ENCODE measurements around the gene MAPK1.

The MAPK1 gene

DNA sequence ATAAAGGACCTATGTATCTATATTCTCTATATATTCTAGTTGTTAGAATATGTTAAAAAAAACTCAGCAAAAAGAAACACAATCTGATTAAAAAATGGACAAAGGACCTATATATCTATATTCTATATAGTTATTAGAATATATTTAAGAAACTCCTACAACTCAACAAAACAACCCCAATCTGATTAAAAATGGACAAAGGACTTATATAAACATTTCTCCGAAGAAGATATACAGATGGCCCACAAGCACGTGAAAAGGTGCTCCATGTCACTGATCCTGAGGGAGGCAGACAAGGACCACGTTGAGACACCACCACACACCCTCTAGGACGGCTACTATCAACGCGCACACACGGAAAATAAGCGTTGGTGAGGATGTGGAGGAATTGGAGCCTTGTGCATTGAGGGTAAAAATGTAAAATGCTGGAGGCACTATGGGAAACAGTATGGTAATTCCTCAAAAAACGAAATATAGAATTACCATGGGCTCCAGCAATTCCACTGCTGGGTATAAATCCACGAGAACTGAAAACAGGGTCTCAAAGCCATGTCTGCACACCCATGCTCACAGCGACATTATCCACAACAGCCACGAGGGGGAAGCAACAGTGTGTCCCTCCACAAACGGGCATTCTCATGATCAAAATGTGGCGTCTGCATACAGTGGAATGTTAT lies 154.6 kb downstream of the MAPK1 start (continued):
- TF ChIP-seq, protein P1, sequence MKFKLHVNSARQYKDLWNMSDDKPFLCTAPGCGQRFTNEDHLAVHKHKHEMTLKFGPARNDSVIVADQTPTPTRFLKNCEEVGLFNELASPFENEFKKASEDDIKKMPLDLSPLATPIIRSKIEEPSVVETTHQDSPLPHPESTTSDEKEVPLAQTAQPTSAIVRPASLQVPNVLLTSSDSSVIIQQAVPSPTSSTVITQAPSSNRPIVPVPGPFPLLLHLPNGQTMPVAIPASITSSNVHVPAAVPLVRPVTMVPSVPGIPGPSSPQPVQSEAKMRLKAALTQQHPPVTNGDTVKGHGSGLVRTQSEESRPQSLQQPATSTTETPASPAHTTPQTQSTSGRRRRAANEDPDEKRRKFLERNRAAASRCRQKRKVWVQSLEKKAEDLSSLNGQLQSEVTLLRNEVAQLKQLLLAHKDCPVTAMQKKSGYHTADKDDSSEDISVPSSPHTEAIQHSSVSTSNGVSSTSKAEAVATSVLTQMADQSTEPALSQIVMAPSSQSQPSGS (tag by site-specific recombination; IDR thresholded peaks at IDR 0.05; ENCODE audit: low read depth): no peak
- TF ChIP-seq ZBTB48 (tag by site-specific recombination; IDR thresholded peaks at IDR 0.05) (no peak), WT1 (tag by site-specific recombination; IDR thresholded peaks at IDR 0.05) (no peak), ZNF555 (tag by site-specific recombination; conservative IDR thresholded peaks at IDR 0.05) (no peak), ZNF692 (tag by site-specific recombination; IDR thresholded peaks at IDR 0.05) (0 out of 2 replicates have a peak, but pooled peaks have one; percentile 12), ZNF2 (tag by site-specific recombination; IDR thresholded peaks at IDR 0.05) (peak; percentile 69; the same call in 1 of the 2 replicates), ZNF792 (tag by site-specific recombination; IDR thresholded peaks at IDR 0.05) (peak; percentile 68; the same call in 1 of the 2 replicates), SCRT1 (tag by site-specific recombination; IDR thresholded peaks at IDR 0.05; ENCODE audit: borderline replicate concordance) (peak; percentile 37; the same call in 1 of the 2 replicates), SP7 (tag by site-specific recombination; IDR thresholded peaks at IDR 0.05) (0 out of 2 replicates have a peak, but pooled peaks have one; percentile 54), ZBTB20 (tag by site-specific recombination; IDR thresholded peaks at IDR 0.05) (0 out of 2 replicates have a peak, but pooled peaks have one; percentile 27), ZSCAN30 (tag by site-specific recombination; IDR thresholded peaks at IDR 0.05) (peak; percentile 91), ZNF10 (tag by site-specific recombination; IDR thresholded peaks at IDR 0.05) (no peak), ZNF660 (tag by site-specific recombination; IDR thresholded peaks at IDR 0.05) (peak; percentile 76; the same call in 1 of the 2 replicates), SETDB1 (IDR thresholded peaks at IDR 0.05; ENCODE audit: insufficient read length, low read length) (no peak), ZNF600 (tag by site-specific recombination; IDR thresholded peaks at IDR 0.05) (peak; percentile 35; the same call in 1 of the 2 replicates), ZBTB17 (tag by site-specific recombination; IDR thresholded peaks at IDR 0.05) (peak; percentile 57), ZFP3 (tag by site-specific recombination; IDR thresholded peaks at IDR 0.05; ENCODE audit: low read depth) (0 out of 2 replicates have a peak, but pooled peaks have one; percentile 7)
- TF ChIP-seq, protein P2, sequence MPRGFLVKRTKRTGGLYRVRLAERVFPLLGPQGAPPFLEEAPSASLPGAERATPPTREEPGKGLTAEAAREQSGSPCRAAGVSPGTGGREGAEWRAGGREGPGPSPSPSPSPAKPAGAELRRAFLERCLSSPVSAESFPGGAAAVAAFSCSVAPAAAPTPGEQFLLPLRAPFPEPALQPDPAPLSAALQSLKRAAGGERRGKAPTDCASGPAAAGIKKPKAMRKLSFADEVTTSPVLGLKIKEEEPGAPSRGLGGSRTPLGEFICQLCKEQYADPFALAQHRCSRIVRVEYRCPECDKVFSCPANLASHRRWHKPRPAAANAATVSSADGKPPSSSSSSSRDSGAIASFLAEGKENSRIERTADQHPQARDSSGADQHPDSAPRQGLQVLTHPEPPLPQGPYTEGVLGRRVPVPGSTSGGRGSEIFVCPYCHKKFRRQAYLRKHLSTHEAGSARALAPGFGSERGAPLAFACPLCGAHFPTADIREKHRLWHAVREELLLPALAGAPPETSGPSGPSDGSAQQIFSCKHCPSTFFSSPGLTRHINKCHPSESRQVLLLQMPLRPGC (tag by site-specific recombination; IDR thresholded peaks at IDR 0.05): peak; percentile 67; the same call in 1 of the 2 replicates
- TF ChIP-seq, protein P3, sequence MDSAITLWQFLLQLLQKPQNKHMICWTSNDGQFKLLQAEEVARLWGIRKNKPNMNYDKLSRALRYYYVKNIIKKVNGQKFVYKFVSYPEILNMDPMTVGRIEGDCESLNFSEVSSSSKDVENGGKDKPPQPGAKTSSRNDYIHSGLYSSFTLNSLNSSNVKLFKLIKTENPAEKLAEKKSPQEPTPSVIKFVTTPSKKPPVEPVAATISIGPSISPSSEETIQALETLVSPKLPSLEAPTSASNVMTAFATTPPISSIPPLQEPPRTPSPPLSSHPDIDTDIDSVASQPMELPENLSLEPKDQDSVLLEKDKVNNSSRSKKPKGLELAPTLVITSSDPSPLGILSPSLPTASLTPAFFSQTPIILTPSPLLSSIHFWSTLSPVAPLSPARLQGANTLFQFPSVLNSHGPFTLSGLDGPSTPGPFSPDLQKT (IDR thresholded peaks at IDR 0.05; ENCODE audit: borderline replicate concordance, low read depth, low read length): no peak
- TF ChIP-seq, protein P4, sequence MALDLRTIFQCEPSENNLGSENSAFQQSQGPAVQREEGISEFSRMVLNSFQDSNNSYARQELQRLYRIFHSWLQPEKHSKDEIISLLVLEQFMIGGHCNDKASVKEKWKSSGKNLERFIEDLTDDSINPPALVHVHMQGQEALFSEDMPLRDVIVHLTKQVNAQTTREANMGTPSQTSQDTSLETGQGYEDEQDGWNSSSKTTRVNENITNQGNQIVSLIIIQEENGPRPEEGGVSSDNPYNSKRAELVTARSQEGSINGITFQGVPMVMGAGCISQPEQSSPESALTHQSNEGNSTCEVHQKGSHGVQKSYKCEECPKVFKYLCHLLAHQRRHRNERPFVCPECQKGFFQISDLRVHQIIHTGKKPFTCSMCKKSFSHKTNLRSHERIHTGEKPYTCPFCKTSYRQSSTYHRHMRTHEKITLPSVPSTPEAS (tag by site-specific recombination; IDR thresholded peaks at IDR 0.05): peak; percentile 95
- TF ChIP-seq, protein P5, sequence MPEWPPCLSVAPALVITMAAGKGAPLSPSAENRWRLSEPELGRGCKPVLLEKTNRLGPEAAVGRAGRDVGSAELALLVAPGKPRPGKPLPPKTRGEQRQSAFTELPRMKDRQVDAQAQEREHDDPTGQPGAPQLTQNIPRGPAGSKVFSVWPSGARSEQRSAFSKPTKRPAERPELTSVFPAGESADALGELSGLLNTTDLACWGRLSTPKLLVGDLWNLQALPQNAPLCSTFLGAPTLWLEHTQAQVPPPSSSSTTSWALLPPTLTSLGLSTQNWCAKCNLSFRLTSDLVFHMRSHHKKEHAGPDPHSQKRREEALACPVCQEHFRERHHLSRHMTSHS (tag by site-specific recombination; IDR thresholded peaks at IDR 0.05): no peak

All from HEK293 (cell line).